ENCODE measurements around the gene SDF4.

DNA sequence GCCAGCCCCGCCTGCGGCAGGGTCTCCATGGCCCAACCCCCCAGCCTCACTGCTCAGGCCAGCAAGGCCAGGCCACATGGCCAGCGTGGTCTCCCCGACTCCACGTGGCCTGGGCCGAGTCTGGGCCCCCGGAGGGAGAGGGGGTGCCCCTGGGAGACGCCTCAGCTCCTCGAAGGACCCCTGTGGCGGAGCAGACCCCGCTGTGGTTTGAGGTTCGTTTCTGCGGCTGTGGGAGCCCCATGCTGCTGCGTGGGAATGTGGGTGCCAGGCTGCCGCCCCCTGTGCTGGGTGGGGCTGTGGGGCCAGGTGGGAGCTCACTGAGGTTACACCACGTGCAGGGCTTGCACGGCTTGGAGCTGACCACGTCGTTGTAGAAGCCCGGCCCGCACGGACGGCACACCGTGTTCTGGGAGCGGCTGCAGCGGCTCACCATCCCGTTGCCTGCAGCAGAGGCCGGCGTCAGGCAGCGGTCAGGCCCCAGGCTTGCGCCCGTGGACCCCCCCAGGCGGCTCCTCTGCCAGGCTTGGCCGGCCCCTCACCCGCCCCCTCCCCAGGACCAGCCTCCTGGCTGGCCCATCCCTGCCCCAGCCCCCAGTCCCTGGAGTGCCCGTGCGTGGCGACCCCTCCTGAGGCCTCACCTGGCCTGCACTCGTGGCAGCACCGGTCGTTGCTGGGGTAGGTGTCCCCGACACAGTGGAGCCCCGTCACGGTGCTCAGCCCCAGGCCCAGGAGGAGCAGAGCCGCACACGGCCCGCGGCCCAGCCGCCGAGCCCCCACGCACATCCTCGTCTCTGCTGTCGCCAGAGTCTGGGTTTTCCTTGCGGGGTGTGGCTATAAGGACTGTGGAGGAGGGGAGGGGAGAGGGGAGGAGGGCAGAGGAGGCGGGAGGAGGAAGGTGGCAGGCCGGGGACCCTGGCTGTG, 18.2 kb downstream of the SDF4 start, which contains the start of gene TNFRSF4:
- TF ChIP-seq EZH2phosphoT487 (IDR thresholded peaks at IDR 0.05; ENCODE audit: insufficient read depth, low read depth) (no peak), EZH2 (IDR thresholded peaks at IDR 0.05; ENCODE audit: insufficient read depth, poor library complexity, severe bottlenecking) (no peak)

All from GM23248 (cell line).